ENCODE measurements around the gene NDUFV1.
"Not testable (repeated sequence)": the region's sequence is repeated elsewhere in the genome, so short reads cannot be mapped to it uniquely, and the experiment has no call there.

NDUFV1 gene

GRCh38 chr11:67610302-67610868 lies 3.6 kb downstream of the NDUFV1 start:
- DNase-seq = no peak

GRCh38 chr11:67611165-67611564 lies 4.4 kb downstream of the NDUFV1 start:
- no peak for DNase-seq

GRCh38 chr11:67611704-67612587 lies 5.2 kb downstream of the NDUFV1 start:
- no peak for DNase-seq

- DNase-seq = no peak
Measured at GRCh38 chr11:67612751-67613150, 6.0 kb downstream of the NDUFV1 start.

DNA sequence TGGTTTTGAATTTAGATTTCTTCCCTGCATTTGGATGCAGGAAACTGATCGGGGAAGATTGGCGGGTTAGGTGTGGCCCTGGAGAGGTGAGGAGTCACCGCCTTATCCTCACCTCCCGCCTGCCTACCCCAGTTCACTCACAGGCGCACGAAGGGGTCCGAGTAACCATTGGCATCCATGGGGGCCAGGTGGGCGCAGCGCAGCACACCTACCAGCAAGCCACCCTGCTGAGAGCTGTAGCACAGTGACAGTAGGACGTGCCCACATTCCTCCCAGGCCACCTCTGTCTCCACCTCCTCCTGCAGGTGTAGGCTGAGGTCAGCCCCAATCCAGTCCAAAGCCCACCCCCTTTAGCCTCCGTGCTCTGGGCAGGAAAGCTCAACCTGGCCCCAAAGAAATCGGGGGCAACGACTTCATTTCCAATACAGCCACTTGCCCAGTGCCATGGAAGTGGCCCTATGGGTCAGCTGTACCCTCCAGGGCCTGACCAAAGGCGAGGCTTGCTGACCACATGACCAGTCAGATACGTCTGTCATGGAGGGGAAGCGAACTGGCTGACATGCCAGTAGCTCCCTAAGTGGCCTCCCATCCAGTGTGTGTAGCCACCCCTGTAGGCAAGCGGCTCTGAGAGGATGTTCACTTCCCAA lies 6.7 kb downstream of the NDUFV1 start:
- no peak for DNase-seq

- DNase-seq = peak; percentile 59
Measured at GRCh38 chr11:67613960-67614715, 7.4 kb downstream of the NDUFV1 start.

GRCh38 chr11:67614730-67615714 lies 8.3 kb downstream of the NDUFV1 start:
- DNase-seq = no peak

- no peak for DNase-seq
Measured at GRCh38 chr11:67615728-67616430, 9.1 kb downstream of the NDUFV1 start.

DNA sequence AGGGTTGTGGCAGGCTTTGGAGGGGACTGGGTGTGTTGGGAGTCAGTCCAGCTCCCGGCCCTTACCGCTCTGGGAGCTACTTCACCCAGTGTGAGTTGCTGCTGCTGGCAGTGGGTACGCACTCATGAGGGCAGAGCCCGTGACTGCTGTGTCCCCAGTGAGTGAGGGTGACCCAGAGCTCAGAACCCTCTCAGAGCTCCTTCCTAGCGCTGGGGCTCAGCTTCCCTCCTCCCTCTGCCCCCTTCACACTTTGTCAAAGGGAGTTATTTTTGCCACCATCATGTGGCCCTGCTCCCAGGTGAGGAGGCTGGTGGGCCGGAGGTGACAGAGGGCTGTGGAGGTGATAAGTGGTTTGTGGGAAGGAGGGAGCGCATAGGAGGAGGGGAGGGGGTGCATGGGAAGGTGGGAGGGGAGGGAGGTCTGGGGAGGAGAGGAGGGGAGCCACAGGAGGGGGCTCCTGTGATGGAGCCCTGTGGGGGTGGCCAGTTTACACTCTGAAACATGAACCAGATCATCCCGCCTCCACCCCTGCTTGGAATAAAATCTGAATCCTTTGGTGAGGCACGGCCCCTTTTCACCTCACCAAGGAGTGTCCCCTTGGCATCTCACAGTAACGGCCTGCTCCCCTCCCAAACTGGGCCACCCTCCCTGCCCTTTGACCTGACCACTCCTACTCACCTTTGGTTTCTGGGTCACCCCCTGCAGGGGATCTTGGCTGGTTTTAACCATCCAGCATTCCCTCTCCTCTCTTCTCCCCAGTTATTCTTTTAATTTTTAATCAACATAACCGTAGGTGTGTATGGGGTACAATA lies 9.9 kb downstream of the NDUFV1 start:
- DNase-seq = no peak

- DNase-seq = no peak
Measured at GRCh38 chr11:67617243-67617953, 10.7 kb downstream of the NDUFV1 start.

- not testable (repeated sequence) for DNase-seq
Measured at GRCh38 chr11:67618901-67619659, 12.3 kb downstream of the NDUFV1 start.

- not testable (repeated sequence) for DNase-seq
Measured at GRCh38 chr11:67619683-67620618, 13.2 kb downstream of the NDUFV1 start.

DNA sequence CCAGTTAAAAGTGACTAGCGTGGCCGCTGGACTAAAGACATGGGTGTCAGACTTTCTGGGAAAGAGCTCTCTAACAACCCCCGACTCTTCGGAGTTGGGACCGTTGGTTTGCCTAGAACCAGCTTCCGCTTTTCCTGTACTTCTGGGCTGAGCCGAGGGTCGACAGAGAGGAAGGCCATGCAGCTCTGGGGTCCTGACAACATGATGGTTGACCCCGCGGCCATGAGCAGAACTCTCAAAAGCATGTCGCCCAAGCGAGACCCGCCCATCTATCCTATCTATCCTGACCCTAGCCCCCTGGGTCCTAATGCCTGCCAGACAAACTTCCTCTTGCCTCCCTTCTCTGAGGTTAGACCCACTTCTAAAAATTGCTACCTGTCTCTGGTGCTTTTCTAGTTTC lies 13.9 kb downstream of the NDUFV1 start:
- not testable (repeated sequence) for DNase-seq

DNA sequence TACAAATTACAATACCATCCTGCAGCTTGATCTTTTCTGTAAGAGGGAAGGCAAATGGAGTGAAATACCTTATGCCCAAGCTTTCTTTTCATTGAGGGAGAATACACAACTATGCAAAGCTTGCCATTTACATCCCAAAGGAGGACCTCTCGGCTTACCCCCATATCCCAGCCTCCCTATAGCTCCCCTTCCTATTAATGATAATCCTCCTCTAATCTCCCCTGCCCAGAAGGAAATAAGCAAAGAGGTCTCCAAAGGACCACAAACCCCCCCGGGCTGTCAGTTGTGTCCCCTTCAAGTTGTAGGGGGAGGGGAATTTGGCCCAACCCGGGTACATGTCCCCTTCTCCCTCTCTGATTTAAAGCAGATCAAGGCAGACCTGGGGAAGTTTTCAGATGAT lies 15.2 kb downstream of the NDUFV1 start:
- not testable (repeated sequence) for DNase-seq

- DNase-seq = not testable (repeated sequence)
Measured at GRCh38 chr11:67622905-67623304, 16.2 kb downstream of the NDUFV1 start.

DNA sequence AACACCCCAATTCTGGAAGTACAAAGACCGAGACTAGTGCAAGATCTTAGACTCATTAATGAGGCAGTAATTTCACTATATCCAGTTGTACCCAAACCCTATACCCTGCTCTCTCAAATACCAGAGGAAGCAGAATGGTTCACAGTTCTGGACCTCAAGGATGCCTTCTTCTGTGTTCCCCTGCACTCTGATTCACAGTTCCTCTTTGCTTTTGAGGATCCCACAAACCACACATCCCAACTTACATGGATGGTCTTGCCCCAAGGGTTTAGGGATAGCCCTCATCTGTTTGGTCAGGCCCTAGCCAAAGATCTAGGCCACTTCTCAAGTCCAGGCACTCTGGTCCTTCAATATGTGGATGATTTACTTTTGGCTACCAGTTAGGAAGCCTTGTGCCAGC lies 17.1 kb downstream of the NDUFV1 start:
- not testable (repeated sequence) for DNase-seq
